ENCODE measurements around the gene CFAP65. TPM values are rescaled to one million over a fixed set of nuclear protein-coding genes. Genes with fewer than 3 reads are reported as not detected.

Gene CFAP65
- total RNA-seq, 2 experiments from 2014 or later: not detected

GRCh38 chr2:219072741-219073250 lies 31.5 kb upstream of the CFAP65 start:
- Histone ChIP-seq H3K4me1 (ENCODE audit: insufficient read depth, low read length) (no peaks in the 10 kb centered on the region), H3K9me3 (ENCODE audit: control insufficient read depth in 1 of 2, insufficient read depth in 1 of 2, low read length in 2 of 2) (no peaks in the 10 kb centered on the region), H3K27me3 (ENCODE audit: control insufficient read depth in 1 of 2, insufficient read depth in 2 of 2, low read length in 2 of 2) (no peaks in the 10 kb centered on the region), H3K36me3 (ENCODE audit: insufficient read depth, low read length) (peaks cover 33% of the 10 kb centered on the region), H3K27ac (ENCODE audit: low read depth in 1 of 2, low read length in 2 of 2) (no peak overlapping the region), H3K4me3 (ENCODE audit: low read length) (no peak overlapping the region)
- CTCF ChIA-PET: interaction anchor here (0.7 to 1.5 kb wide), 2 partner anchors 82 to 107 kb away, joined by 3 read pairs; no protein-coding TSS in a partner anchor
- DNase-seq (no peak), ATAC-seq (ENCODE audit: poor library complexity) (no peak)
- intact Hi-C loops (cut with DNase I, micrococcal nuclease): loop anchor here in 1 of 2 experiments (5.0 kb wide), 1 partner anchor 45 kb away; no protein-coding TSS in a partner anchor
- Mint-ChIP-seq H3K27ac (no peak overlapping the region), H3K9me3 (no peaks in the 10 kb centered on the region), H3K27me3 (no peaks in the 10 kb centered on the region), H3K4me1 (ENCODE audit: low read depth) (no peaks in the 10 kb centered on the region), H3K4me3 (no peak overlapping the region), H3K36me3 (ENCODE audit: low read depth) (peaks cover 48% of the 10 kb centered on the region)
- POLR2A ChIA-PET: no interaction called here
- TF ChIP-seq, protein P1, sequence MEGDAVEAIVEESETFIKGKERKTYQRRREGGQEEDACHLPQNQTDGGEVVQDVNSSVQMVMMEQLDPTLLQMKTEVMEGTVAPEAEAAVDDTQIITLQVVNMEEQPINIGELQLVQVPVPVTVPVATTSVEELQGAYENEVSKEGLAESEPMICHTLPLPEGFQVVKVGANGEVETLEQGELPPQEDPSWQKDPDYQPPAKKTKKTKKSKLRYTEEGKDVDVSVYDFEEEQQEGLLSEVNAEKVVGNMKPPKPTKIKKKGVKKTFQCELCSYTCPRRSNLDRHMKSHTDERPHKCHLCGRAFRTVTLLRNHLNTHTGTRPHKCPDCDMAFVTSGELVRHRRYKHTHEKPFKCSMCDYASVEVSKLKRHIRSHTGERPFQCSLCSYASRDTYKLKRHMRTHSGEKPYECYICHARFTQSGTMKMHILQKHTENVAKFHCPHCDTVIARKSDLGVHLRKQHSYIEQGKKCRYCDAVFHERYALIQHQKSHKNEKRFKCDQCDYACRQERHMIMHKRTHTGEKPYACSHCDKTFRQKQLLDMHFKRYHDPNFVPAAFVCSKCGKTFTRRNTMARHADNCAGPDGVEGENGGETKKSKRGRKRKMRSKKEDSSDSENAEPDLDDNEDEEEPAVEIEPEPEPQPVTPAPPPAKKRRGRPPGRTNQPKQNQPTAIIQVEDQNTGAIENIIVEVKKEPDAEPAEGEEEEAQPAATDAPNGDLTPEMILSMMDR (IDR thresholded peaks at IDR 0.05): no peak

DNA sequence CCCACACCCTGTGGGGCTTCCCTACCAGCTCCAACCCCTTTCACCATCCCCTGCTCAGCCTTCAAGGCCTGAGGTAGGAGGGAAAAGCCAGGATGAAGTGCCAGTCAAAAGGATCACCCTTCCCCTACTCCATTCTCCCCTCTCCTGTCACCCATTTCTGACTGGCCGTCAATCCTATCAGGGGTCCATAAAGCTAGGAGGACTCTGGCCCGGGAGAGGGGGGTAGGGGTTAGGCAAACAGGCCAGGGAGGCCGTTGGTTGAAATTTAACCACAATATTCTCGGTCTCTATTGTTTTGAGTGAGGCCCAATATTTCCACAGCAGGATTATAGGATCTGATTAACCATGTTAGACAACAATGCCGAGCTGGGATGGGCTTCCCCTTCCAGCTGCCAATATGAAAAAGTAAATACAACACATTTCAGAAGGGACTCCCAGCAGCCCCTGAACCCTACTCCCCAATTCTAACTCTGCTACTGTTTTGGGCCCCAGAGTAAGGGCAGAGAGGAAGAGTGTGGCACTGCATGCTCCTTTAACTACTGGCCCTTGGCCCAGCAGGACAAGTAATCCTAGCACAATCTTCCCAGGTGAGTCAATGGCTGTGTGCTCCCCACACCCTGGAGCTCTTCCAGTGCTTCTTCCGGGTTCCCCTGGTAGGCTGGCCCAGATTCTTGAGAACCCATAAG lies 30.0 kb upstream of the CFAP65 start:
- intact Hi-C loops (cut with DNase I, micrococcal nuclease): loop anchor here in 1 of 2 experiments (5.0 kb wide), 1 partner anchor 46 kb away; no protein-coding TSS in a partner anchor
- TF ChIP-seq, protein P1 (IDR thresholded peaks at IDR 0.05): no peak
- H3K27ac Mint-ChIP-seq: no peak overlapping the region

GRCh38 chr2:219065484-219065883 lies 24.2 kb upstream of the CFAP65 start:
- Histone ChIP-seq H3K27ac (ENCODE audit: low read depth in 1 of 2, low read length in 2 of 2) (no peak overlapping the region), H3K9me3 (ENCODE audit: control insufficient read depth in 1 of 2, insufficient read depth in 1 of 2, low read length in 2 of 2) (no peaks in the 10 kb centered on the region), H3K4me1 (ENCODE audit: insufficient read depth, low read length) (peaks cover 6% of the 10 kb centered on the region), H3K4me3 (ENCODE audit: low read length) (no peak overlapping the region), H3K27me3 (ENCODE audit: control insufficient read depth in 1 of 2, insufficient read depth in 2 of 2, low read length in 2 of 2) (peaks cover 20 to 27% of the 10 kb centered on the region in 2 experiments), H3K36me3 (ENCODE audit: insufficient read depth, low read length) (no peaks in the 10 kb centered on the region)
- no peaks in the 10 kb centered on the region for H3K36me3 Mint-ChIP-seq (ENCODE audit: low read depth)
- H3K27me3 Mint-ChIP-seq: peaks cover 38% of the 10 kb centered on the region
- no peak overlapping the region for H3K27ac Mint-ChIP-seq
- CTCF ChIA-PET: interaction anchor here (0.6 kb wide), 1 partner anchor 146 kb away, joined by 3 read pairs; no protein-coding TSS in a partner anchor
- no peak for DNase-seq
- no peaks in the 10 kb centered on the region for H3K9me3 Mint-ChIP-seq
- no peaks in the 10 kb centered on the region for H3K4me1 Mint-ChIP-seq (ENCODE audit: low read depth)
- no peak for ATAC-seq (ENCODE audit: poor library complexity)
- POLR2A ChIA-PET: no interaction called here
- intact Hi-C loops (cut with DNase I, micrococcal nuclease): no loop called here
- TF ChIP-seq, protein P1 (IDR thresholded peaks at IDR 0.05): no peak
- no peak overlapping the region for H3K4me3 Mint-ChIP-seq

More for the DNA sequence above, 30.0 kb upstream of the CFAP65 start:
- ChIA-PET POLR2A (no interaction called here), CTCF (no interaction called here)
- no peaks in the 10 kb centered on the region for H3K4me1 ChIP-seq (ENCODE audit: insufficient read depth, low read length)
- H3K9me3 Mint-ChIP-seq: no peaks in the 10 kb centered on the region
- H3K27me3 Mint-ChIP-seq: no peaks in the 10 kb centered on the region
- ATAC-seq (ENCODE audit: poor library complexity): no peak
- H3K4me1 Mint-ChIP-seq (ENCODE audit: low read depth): no peaks in the 10 kb centered on the region
- H3K36me3 ChIP-seq (ENCODE audit: insufficient read depth, low read length): peaks cover 18% of the 10 kb centered on the region
- no peak for DNase-seq
- no peak overlapping the region for H3K4me3 Mint-ChIP-seq
- no peaks in the 10 kb centered on the region for H3K9me3 ChIP-seq (ENCODE audit: control insufficient read depth in 1 of 2, insufficient read depth in 1 of 2, low read length in 2 of 2)
- H3K4me3 ChIP-seq (ENCODE audit: low read length): no peak overlapping the region
- no peak overlapping the region for H3K27ac ChIP-seq (ENCODE audit: low read depth in 1 of 2, low read length in 2 of 2)
- H3K36me3 Mint-ChIP-seq (ENCODE audit: low read depth): peaks cover 32% of the 10 kb centered on the region
- H3K27me3 ChIP-seq (ENCODE audit: control insufficient read depth in 1 of 2, insufficient read depth in 2 of 2, low read length in 2 of 2): no peaks in the 10 kb centered on the region
